ENCODE measurements around the gene ADAM17.

The ADAM17 gene

DNA sequence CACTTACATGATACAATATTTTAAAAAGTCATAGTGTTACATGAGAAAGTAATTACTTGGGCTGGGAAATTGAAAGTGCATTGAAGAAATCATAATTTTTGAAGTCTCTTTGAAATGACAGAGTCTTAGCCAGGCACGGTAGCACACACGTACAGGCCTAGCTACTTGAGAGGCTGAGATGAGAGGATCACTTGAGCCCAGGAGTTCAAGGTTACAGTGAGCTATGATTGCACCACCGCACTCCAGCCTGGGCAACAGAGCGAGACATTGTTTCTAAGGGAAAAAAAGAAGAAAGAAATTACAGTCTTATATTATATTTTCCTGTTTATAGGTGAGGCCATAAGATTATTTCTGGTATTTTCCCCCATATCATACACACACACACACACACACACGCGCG is 90.5 kb downstream of the ADAM17 start:
- no peak for DNase-seq

DNA sequence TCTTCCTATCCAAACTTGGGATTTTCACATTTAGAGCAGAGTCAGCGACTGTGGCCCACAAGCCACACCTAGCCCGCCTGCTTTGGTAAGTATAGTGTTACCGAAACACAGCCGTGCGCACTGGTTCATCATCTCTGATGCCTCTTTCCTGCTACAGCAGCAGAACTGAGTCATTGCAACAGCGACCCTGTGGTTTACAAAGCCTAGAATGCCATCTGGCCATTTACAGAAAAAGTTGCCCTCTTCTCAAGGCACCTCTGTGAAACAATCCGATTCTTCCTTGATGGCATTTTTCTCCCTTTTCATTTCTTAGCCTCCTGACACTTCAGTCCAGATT is 92.0 kb downstream of the ADAM17 start:
- no peak for DNase-seq

DNA sequence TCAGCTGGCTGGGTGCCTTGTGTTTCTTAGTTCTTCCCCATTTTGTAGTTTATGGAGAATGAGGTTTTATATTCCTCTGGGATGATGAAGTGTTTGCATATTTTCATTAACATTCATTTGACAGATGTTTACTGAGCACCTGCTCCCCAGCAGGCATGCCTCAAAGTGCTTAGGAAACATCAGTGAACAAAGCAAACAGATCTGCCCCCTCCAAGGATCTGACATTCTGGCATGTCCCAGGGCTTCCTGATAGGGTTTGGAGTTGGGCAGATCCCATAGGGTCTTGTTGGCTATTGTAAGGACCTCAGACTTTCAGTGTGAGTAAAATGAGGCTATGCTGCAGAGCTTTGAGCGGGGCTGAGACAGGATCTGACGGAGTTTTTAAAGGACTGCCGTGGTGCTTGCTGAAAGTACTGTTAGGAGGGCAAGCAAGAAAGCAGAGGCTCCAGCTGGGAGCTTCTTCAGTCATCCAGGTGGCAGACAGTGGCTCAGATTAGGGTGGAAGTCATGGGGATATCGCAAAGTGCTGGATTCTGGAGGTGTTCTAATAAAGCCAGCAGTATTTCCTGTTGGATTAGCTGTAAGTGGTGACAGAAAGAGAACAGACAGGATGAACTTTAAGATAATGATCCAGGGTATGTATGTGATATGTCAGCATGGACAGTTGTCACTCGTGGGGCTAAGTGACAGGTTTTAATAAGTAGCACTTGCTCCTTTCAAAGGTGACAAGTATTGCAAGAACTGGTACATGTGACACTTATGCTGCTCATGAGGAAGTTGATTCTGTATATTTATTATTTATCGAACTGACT is 92.5 kb downstream of the ADAM17 start:
- DNase-seq, result no peak

GRCh38 chr2:9462313-9462712 is 93.3 kb downstream of the ADAM17 start:
- no peak for DNase-seq

DNA sequence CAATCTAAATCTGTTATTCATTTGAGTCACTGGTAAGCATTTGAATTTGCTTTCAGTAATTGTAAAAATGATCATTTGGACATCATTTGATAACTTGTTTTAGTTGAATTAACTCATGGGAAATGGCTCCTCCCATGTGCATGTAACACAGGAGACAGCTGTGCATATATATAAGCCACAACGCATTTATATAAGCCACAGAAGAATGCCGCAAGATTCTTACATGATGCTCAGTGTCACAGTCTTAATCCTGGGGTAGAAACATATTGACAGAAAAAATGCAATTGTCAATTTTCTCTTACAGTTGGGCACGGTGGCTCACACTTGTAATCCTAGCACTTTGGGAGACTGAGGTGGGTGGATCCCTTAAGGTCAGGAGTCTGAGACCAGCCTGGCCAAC is 94.6 kb downstream of the ADAM17 start:
- no peak for DNase-seq

- no peak for DNase-seq
These were observed 95.1 kb downstream of the ADAM17 start for GRCh38 chr2:9460441-9461017.

- no peak for DNase-seq
These were observed 104.4 kb downstream of the ADAM17 start for GRCh38 chr2:9451231-9451630.

GRCh38 chr2:9445089-9445488 is 110.5 kb downstream of the ADAM17 start:
- DNase-seq, result no peak

GRCh38 chr2:9443526-9443925 is 112.1 kb downstream of the ADAM17 start:
- DNase-seq, result no peak

DNA sequence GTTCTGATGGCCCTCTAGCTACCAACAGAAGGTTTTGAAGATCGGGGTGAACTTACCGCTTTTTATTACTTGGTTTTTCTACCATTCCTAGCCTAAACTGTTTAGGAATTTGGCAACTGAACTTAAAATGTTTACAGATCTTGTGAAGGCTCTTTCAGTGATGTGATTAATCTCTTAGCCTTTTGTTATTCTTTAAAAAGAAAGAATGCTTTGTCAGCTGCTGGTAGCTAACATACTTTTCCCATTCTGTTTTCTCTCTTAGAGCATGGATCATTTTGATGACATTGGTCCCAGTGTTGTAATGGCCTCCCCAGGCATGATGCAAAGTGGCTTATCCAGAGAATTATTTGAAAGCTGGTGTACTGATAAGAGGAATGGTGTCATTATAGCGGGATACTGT is 114.1 kb downstream of the ADAM17 start:
- no peak for DNase-seq

- DNase-seq, result no peak
These were observed 115.4 kb downstream of the ADAM17 start for GRCh38 chr2:9440058-9440727.

DNA sequence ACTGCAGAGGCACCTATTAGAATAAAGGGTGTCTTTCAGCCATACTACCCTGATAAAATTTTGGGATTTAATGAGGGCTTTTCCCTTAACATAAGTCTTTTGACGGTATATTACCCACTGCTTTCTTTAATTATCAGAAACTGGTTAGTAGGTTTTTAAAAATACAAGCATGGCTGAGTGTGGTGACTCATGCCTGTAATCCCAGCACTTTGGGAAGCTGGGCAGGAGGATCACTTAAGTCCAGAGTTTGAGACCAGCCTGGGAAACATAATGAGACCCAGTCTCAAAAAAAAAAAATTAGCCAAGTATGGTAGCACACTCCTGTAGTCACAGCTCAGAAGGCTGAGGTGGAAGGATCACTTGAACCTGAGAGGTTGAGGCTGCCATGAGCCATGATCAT is 116.1 kb downstream of the ADAM17 start:
- DNase-seq, result no peak
